Suprapubic skin (tissue), 3 donors: ENCODE measurements around the gene SPAG7.

Experiments used
- POLR2A ChIP-seq, 2 donors: fragments of 450-650 bp; IDR thresholded peaks; one replicate each; pipeline ENCODE4 v1.6.1; 2017; ENCODE audit warnings: antibody characterized with exemption in 2 of 2, mild to moderate bottlenecking in 2 of 2, moderate library complexity in 2 of 2
- TF ChIP-seq, protein P1 (sequence below), 2 donors: fragments of 200-600 bp in 1 of 2; fragments of 450-650 bp in 1 of 2; sonication (generic) in 1 of 2; IDR thresholded peaks; one replicate each; pipeline ENCODE4 v1.5.1; 2016 to 2019; ENCODE audit warnings: antibody characterized with exemption in 2 of 2, mild to moderate bottlenecking in 1 of 2, moderate library complexity in 1 of 2

DNA sequence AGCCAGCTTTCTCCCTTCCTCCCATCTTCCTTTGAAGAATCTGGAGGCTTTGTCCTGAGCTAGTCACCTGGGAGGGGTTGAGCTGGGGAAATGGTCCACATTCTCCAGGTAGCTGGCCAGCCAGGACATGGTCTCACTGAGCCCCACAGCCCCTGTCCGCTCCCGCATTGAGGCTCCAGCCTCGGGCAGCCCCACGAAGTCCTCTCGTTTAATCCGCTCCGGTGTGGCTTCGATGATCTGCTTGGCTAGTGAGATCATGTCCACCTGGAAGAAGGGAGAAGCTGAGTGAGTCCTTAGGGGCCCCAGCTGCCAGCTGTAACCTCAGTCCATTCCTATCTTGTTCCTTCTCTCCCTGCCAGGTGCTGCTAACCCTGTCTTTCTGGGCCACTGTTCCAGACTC is 2.7 kb upstream of the SPAG7 start:
- TF ChIP-seq, protein P1, sequence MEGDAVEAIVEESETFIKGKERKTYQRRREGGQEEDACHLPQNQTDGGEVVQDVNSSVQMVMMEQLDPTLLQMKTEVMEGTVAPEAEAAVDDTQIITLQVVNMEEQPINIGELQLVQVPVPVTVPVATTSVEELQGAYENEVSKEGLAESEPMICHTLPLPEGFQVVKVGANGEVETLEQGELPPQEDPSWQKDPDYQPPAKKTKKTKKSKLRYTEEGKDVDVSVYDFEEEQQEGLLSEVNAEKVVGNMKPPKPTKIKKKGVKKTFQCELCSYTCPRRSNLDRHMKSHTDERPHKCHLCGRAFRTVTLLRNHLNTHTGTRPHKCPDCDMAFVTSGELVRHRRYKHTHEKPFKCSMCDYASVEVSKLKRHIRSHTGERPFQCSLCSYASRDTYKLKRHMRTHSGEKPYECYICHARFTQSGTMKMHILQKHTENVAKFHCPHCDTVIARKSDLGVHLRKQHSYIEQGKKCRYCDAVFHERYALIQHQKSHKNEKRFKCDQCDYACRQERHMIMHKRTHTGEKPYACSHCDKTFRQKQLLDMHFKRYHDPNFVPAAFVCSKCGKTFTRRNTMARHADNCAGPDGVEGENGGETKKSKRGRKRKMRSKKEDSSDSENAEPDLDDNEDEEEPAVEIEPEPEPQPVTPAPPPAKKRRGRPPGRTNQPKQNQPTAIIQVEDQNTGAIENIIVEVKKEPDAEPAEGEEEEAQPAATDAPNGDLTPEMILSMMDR (IDR thresholded peaks at IDR 0.05): no peak
- TF ChIP-seq POLR2A (IDR thresholded peaks at IDR 0.05): no peak
